DND-41 (cell line): ENCODE results near the gene SOCS1.

Experiments used
- EZH2 ChIP-seq: IDR thresholded peaks from 3 replicates; pipeline ENCODE4 v1.6.1; 2012; ENCODE audit warnings: borderline replicate concordance, low read depth, mild to moderate bottlenecking, moderate library complexity, low read length, inconsistent platforms; ENCODE audit not compliant: severe bottlenecking
- TF ChIP-seq, protein P1 (sequence below): IDR thresholded peaks from 2 replicates; pipeline ENCODE4 v1.5.1; 2012; ENCODE audit warnings: borderline replicate concordance, low read length, moderate library complexity, mild to moderate bottlenecking; ENCODE audit not compliant: poor library complexity, severe bottlenecking; ENCODE audit errors: extremely low read depth

DNA sequence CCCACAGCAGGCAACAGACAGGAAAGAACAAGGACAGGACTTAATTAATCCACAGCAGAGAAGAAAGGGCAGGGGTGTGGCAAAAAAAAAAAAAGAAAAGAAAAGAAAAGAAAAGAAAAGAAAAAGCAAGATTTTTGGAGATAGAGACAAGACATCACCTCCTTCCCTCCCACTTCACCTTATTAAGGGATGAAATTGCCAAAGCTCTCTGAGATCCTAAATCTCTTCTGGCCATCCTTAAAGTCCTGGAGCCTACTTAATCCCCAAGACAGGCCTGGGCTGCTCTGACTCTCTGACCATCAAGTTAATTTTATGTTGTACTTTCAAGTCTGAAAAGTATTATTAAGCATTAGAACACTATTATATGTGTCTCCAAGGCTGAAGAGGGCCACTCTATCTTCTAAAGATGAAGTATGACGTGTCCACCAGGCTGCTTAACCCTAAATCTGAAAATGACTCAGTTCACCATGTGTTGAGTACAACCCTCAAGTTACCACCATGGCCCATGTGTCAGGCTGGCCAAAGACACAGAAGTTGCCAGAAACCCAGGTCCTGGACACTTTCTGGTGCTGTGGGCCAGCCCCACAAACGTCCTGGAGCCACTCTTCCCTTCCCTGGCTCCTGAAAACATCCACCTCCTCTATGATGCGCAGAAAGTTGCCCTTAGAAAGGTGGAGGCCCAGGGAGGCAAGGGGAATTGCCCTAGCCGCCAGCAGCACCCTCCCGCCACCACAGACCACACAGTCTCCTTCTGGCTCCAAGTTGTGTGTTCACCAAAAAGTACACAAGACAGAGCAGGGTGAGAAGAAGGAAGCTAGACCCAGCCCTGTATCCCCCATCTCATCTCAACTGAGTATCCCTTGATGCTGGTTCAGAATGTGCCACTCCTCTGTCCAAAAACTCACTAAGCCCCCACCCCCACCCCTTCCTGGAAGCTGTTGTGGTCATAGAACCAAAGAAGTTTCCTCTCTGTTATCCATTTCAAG lies 2.7 kb downstream of the SOCS1 start:
- TF ChIP-seq EZH2, result no peak
- TF ChIP-seq, protein P1, sequence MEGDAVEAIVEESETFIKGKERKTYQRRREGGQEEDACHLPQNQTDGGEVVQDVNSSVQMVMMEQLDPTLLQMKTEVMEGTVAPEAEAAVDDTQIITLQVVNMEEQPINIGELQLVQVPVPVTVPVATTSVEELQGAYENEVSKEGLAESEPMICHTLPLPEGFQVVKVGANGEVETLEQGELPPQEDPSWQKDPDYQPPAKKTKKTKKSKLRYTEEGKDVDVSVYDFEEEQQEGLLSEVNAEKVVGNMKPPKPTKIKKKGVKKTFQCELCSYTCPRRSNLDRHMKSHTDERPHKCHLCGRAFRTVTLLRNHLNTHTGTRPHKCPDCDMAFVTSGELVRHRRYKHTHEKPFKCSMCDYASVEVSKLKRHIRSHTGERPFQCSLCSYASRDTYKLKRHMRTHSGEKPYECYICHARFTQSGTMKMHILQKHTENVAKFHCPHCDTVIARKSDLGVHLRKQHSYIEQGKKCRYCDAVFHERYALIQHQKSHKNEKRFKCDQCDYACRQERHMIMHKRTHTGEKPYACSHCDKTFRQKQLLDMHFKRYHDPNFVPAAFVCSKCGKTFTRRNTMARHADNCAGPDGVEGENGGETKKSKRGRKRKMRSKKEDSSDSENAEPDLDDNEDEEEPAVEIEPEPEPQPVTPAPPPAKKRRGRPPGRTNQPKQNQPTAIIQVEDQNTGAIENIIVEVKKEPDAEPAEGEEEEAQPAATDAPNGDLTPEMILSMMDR, result peak; percentile 2
